22Rv1 (cell line): ENCODE results near the gene MACF1.

Source experiments
- ZFX ChIP-seq: fragments of 450-650 bp; IDR thresholded peaks from 2 replicates; pipeline ENCODE4 v1.6.1; 2017; ENCODE audit warnings: antibody characterized with exemption, borderline replicate concordance
- TF ChIP-seq, protein P1 (sequence below): fragments of 450-650 bp; IDR thresholded peaks from 2 replicates; pipeline ENCODE4 v1.5.1; 2017; ENCODE audit warnings: mild to moderate bottlenecking

- TF ChIP-seq, protein P1, sequence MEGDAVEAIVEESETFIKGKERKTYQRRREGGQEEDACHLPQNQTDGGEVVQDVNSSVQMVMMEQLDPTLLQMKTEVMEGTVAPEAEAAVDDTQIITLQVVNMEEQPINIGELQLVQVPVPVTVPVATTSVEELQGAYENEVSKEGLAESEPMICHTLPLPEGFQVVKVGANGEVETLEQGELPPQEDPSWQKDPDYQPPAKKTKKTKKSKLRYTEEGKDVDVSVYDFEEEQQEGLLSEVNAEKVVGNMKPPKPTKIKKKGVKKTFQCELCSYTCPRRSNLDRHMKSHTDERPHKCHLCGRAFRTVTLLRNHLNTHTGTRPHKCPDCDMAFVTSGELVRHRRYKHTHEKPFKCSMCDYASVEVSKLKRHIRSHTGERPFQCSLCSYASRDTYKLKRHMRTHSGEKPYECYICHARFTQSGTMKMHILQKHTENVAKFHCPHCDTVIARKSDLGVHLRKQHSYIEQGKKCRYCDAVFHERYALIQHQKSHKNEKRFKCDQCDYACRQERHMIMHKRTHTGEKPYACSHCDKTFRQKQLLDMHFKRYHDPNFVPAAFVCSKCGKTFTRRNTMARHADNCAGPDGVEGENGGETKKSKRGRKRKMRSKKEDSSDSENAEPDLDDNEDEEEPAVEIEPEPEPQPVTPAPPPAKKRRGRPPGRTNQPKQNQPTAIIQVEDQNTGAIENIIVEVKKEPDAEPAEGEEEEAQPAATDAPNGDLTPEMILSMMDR = no peak
- TF ChIP-seq ZFX = no peak
These were observed 124.2 kb downstream of the MACF1 start for GRCh38 chr1:39328586-39329121.
